GM12878 (cell line): ENCODE results near the gene ALAD. TPM values are rescaled to one million over a fixed set of nuclear protein-coding genes. Genes with fewer than 3 reads are reported as not detected.

ENCODE experiments used
- ATAC-seq: fragments of 200-7000 bp; cut with Tn5 transposase; 3 replicates; pipeline ENCODE4 v1.9.1; 2020; ENCODE audit warnings: mild to moderate bottlenecking, moderate library complexity
- BruUV-seq: library from RNA; stranded (reverse); fragments of 400-500 nt; replicated peaks from 2 replicates; lab custom pipeline; 2021; lab: Mats Ljungman, UMichigan
- CTCF ChIA-PET: fragments of 300-600 bp; sonication (Branson Sonifier 250); formaldehyde crosslinking; extraction: SDS; loops from one replicate; lab custom pipeline; 2021; ENCODE audit warnings: inconsistent platforms; lab: Yijun Ruan, JAX
- POLR2A ChIA-PET: fragments of 350-600 bp; formaldehyde crosslinking; extraction: SDS; loops from one replicate; lab custom pipeline; 2021; ENCODE audit warnings: inconsistent platforms; lab: Charles Lee
- RAD21 ChIA-PET: fragments of 300-600 bp; sonication (Branson Sonifier 250); formaldehyde crosslinking; loops from one replicate; lab custom pipeline; 2023; ENCODE audit warnings: antibody characterized with exemption; ENCODE audit not compliant: unreplicated experiment; lab: Charles Lee
- SMC1A ChIA-PET: fragments of 300-600 bp; sonication (Branson Sonifier 250); formaldehyde crosslinking; loops from one replicate; lab custom pipeline; 2023; ENCODE audit not compliant: unreplicated experiment, uncharacterized antibody; lab: Charles Lee
- DNase-seq: peaks from one replicate; pipeline ENCODE4 v3.0.0-alpha.2; 2011; ENCODE audit warnings: low read depth, low spot score
- FAIRE-seq: peaks from 3 replicates; lab custom pipeline; 2011; peaks lifted over from hg19 to GRCh38; lab: Jason Lieb, UNC
- H2AFZ ChIP-seq: 2 replicates; pipeline ENCODE4 v1.6.0; 2011; ENCODE audit warnings: low read depth, low read length, control low read depth; ENCODE audit not compliant: control insufficient read depth
- H3K27ac ChIP-seq: 2 replicates; pipeline ENCODE4 v1.5.1; 2011; ENCODE audit warnings: control low read depth; ENCODE audit not compliant: control insufficient read depth, insufficient read depth
- H3K27me3 ChIP-seq, 2 experiments: replicated peaks in 1 of 2; 2 replicates each; pipeline versions ENCODE4 v1.6.0 to v1.6.1; 2011; ENCODE audit warnings: low read length in 1 of 2; ENCODE audit not compliant: control insufficient read depth in 2 of 2, insufficient read depth in 2 of 2
- H3K36me3 ChIP-seq, 2 experiments: 2 replicates each; pipeline ENCODE4 v1.5.1; 2011; ENCODE audit warnings: low read length in 1 of 2; ENCODE audit not compliant: control insufficient read depth in 2 of 2, insufficient read depth in 2 of 2
- H3K4me1 ChIP-seq: 2 replicates; pipeline ENCODE4 v1.6.1; 2011; ENCODE audit warnings: mild to moderate bottlenecking, low read length, moderate library complexity, mixed read lengths; ENCODE audit not compliant: control insufficient read depth, insufficient read depth
- H3K4me2 ChIP-seq: 2 replicates; pipeline ENCODE4 v1.6.0; 2011; ENCODE audit warnings: control low read depth; ENCODE audit not compliant: control insufficient read depth, insufficient read depth
- H3K4me3 ChIP-seq: fragments of 200-600 bp; sonication (generic); 2 replicates; pipeline ENCODE4 v1.5.1; 2016
- H3K79me2 ChIP-seq: 2 replicates; pipeline ENCODE4 v1.6.0; 2011; ENCODE audit warnings: low read length; ENCODE audit not compliant: control insufficient read depth, insufficient read depth
- H3K9ac ChIP-seq: 2 replicates; pipeline ENCODE4 v1.8.0; 2011; ENCODE audit warnings: low read length, control low read depth, mixed read lengths; ENCODE audit not compliant: control insufficient read depth, insufficient read depth
- H3K9me3 ChIP-seq: replicated peaks from 3 replicates; pipeline ENCODE4 v1.5.1; 2011; ENCODE audit warnings: mild to moderate bottlenecking, low read length; ENCODE audit not compliant: control insufficient read depth, insufficient read depth
- H4K20me1 ChIP-seq: 2 replicates; pipeline ENCODE4 v1.6.0; 2011; ENCODE audit not compliant: control insufficient read depth, insufficient read depth
- CBX5 ChIP-seq: sonication (generic); IDR thresholded peaks from 2 replicates; pipeline ENCODE4 v1.6.1; 2016; ENCODE audit warnings: low read depth, moderate library complexity, mild to moderate bottlenecking, inconsistent platforms
- GABPA ChIP-seq: IDR thresholded peaks from 2 replicates; pipeline ENCODE4 v1.6.1; 2014; ENCODE audit warnings: antibody characterized with exemption, low read depth, mild to moderate bottlenecking, inconsistent platforms
- HDAC6 ChIP-seq: fragments of 200-600 bp; sonication (generic); IDR thresholded peaks from one replicate; pipeline ENCODE4 v1.8.0; 2017; ENCODE audit warnings: antibody characterized with exemption; ENCODE audit not compliant: unreplicated experiment
- IRF3 ChIP-seq: fragments of 450-650 bp; IDR thresholded peaks from 2 replicates; pipeline ENCODE4 v1.6.1; 2014; ENCODE audit warnings: mild to moderate bottlenecking
- NR2F1 ChIP-seq: fragments of 450-650 bp; conservative IDR thresholded peaks from 2 replicates; pipeline ENCODE4 v1.6.1; 2017; ENCODE audit warnings: mild to moderate bottlenecking
- WGBS: methylation state at CpG from one replicate; pipeline ENCODE4 v1.1.6; 2016; ENCODE audit warnings: low lambda C conversion rate; ENCODE audit not compliant: insufficient replicate concordance, insufficient coverage; ENCODE audit errors: missing lambda C conversion rate; 5-methylcytosine and 5-hydroxymethylcytosine counted together
- in situ Hi-C: fragments of 300-500 bp; cut with MboI; formaldehyde crosslinking; loops from 9 replicates; pipeline ENCODE4 v1.14.3; 2018; ENCODE audit warnings: mixed read lengths
- intact Hi-C: fragments of 100-400 bp; cut with micrococcal nuclease; formaldehyde crosslinking; loops from one replicate; pipeline ENCODE4 v1.14.2; 2022; ENCODE audit not compliant: unreplicated experiment
- polyA plus RNA-seq, 11 experiments: library from polyadenylated mRNA; depleted of rRNA in 4 of 11; unstranded in 6 of 11; stranded (reverse) in 5 of 11; fragments of >200 nt; fragmentation: Nextera tagmentation in 4 of 11; fragmentation: Illumina TruSeq in 1 of 11; extraction: Ambion mirVana in 4 of 11; extraction: Trizol in 1 of 11; gene quantifications; 1 replicate in 1 of 11; 2 replicates in 10 of 11; pipeline versions ENCODE4 v1.2.1 to v1.2.3, GENCODE V29; 2011 to 2016; ENCODE audit warnings: inconsistent platforms in 2 of 11, missing spikeins in 2 of 11, low read depth in 1 of 11
- total RNA-seq, 4 experiments: library from RNA; depleted of rRNA in 3 of 4; stranded (reverse); fragments of >200 nt in 3 of 4; fragmentation: Illumina TruSeq in 1 of 4; extraction: Trizol in 1 of 4; gene quantifications; 2 replicates each; pipeline versions ENCODE4 v1.2.1 to v1.2.3, GENCODE V29; 2013 to 2021

ALAD gene
- total and polyA plus RNA-seq, 10 of the 15 experiments (the other 5 are each of a cell fraction or from before 2014, with no cell fraction given): 2.4 to 21.6 (median 12.9) TPM

GRCh38 chr9:113340011-113340699 lies 60.9 kb downstream of the ALAD start, which contains the start of gene WDR31 (continued):
- TF ChIP-seq GABPA (peak; percentile 87), NR2F1 (peak; percentile 48; the same call in 1 of the 2 replicates), HDAC6 (peak; percentile 41), CBX5 (0 out of 2 replicates have a peak, but pooled peaks have one; percentile 59)

DNA sequence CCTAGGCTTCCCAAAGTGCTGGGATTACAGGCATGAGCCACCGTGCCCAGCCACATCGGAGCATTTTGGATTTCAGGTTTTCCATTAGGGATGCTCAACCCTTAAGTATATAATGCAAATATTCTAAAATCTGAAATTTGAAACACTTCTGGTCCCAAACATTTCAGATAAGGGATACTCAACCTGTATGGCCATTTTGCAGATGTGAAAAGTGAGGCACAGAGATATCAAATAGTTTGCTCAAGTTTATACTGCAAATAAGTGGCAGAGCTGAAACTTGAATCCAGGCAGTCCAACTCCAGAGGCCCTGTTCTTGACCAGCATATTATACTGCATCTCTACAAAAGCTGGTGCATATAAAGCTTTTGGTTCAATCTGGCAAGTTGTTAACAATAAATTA lies 63.4 kb downstream of the ALAD start:
- BruUV-seq: no TSS peak
- ChIA-PET POLR2A (no interaction called here), CTCF (interaction anchor here (0.8 to 2.0 kb wide), 3 partner anchors 9 to 63 kb away, joined by 3 to 6 read pairs (median 5); partner anchors contain the start of genes CDC26 and PRPF4), RAD21 (interaction anchor here (0.6 kb wide), 1 partner anchor 55 kb away, joined by 4 read pairs; no protein-coding TSS in a partner anchor), SMC1A (interaction anchor here (1.0 to 2.1 kb wide), 2 partner anchors 24 to 63 kb away, joined by 3 to 5 read pairs; no protein-coding TSS in a partner anchor)
- H3K27ac ChIP-seq: no peak overlapping the region
- TF ChIP-seq IRF3: no peak
- no peak for ATAC-seq
- no peak overlapping the region for H2AFZ ChIP-seq
- no peak overlapping the region for H3K9ac ChIP-seq
- H3K79me2 ChIP-seq: no peaks in the 10 kb centered on the region
- H3K27me3 ChIP-seq: no peaks in the 10 kb centered on the region
- no peak for FAIRE-seq
- in situ Hi-C loops (no loop called here), intact Hi-C loops (no loop called here)
- no peak overlapping the region for H3K4me3 ChIP-seq
- H3K4me1 ChIP-seq: no peaks in the 10 kb centered on the region
- H4K20me1 ChIP-seq: no peaks in the 10 kb centered on the region
- no peak overlapping the region for H3K4me2 ChIP-seq
- no peaks in the 10 kb centered on the region for H3K9me3 ChIP-seq
- no peak for DNase-seq
- 100% methylated on average over 2 of the region's 2 CpGs for WGBS
- H3K36me3 ChIP-seq: no peaks in the 10 kb centered on the region

Other genes starting within 250 kb of the ALAD start
Only the 7 nearest of the 11 such genes appear.
- 0.05 and 0.06 TPM in 2 replicates for gene RNF183, start 97.9 kb downstream of the ALAD start, total RNA-seq (2014; rRNA removed)
- not detected in 2 replicates for gene RNF183, start 97.9 kb downstream of the ALAD start, total RNA-seq (2014; rRNA removed; fragmentation: Illumina TruSeq; extraction: Trizol)
- not detected in 2 replicates for gene RNF183, start 97.9 kb downstream of the ALAD start, total RNA-seq (2021)
- 0.26 and 0.75 TPM in 2 replicates for gene RNF183, start 97.9 kb downstream of the ALAD start, polyA plus RNA-seq (2011; rRNA removed)
- 0.03 TPM in 1 of 2 replicates, not detected in the other for gene RNF183, start 97.9 kb downstream of the ALAD start, polyA plus RNA-seq (2014; fragmentation: Illumina TruSeq; extraction: Trizol)
- not detected for gene RNF183, start 97.9 kb downstream of the ALAD start, polyA plus RNA-seq (2014; fragmentation: Nextera tagmentation; extraction: Ambion mirVana)
- gene RNF183, start 97.9 kb downstream of the ALAD start, polyA plus RNA-seq (2014; rRNA removed): 0.08 TPM in 1 of 2 replicates, not detected in the other
- gene RNF183, start 97.9 kb downstream of the ALAD start, polyA plus RNA-seq (2016; fragmentation: Nextera tagmentation; extraction: Ambion mirVana): not detected
- gene WDR31, start 61.0 kb downstream of the ALAD start, total RNA-seq (2014; rRNA removed): 0.40 and 0.65 TPM in 2 replicates
- gene WDR31, start 61.0 kb downstream of the ALAD start, total RNA-seq (2014; rRNA removed; fragmentation: Illumina TruSeq; extraction: Trizol): 0.72 and 0.97 TPM in 2 replicates
- 0.97 and 1.1 TPM in 2 replicates for gene WDR31, start 61.0 kb downstream of the ALAD start, total RNA-seq (2021)
- gene WDR31, start 61.0 kb downstream of the ALAD start, polyA plus RNA-seq (2011; rRNA removed): 0.41 and 0.45 TPM in 2 replicates
- gene WDR31, start 61.0 kb downstream of the ALAD start, polyA plus RNA-seq (2014; fragmentation: Illumina TruSeq; extraction: Trizol): 1.1 and 1.6 TPM in 2 replicates
- gene WDR31, start 61.0 kb downstream of the ALAD start, polyA plus RNA-seq (2014; fragmentation: Nextera tagmentation; extraction: Ambion mirVana): under 1 TPM; 0.26 to 0.29 TPM
- gene WDR31, start 61.0 kb downstream of the ALAD start, polyA plus RNA-seq (2014; rRNA removed): 0.67 and 0.87 TPM in 2 replicates
- gene WDR31, start 61.0 kb downstream of the ALAD start, polyA plus RNA-seq (2016; fragmentation: Nextera tagmentation; extraction: Ambion mirVana): 1 to 10 TPM; 1.1 to 1.7 TPM
- 6.3 and 6.5 TPM in 2 replicates for gene BSPRY, start 51.7 kb downstream of the ALAD start, total RNA-seq (2014; rRNA removed)
- 3.3 and 3.8 TPM in 2 replicates for gene BSPRY, start 51.7 kb downstream of the ALAD start, total RNA-seq (2014; rRNA removed; fragmentation: Illumina TruSeq; extraction: Trizol)
- gene BSPRY, start 51.7 kb downstream of the ALAD start, total RNA-seq (2021): 5.6 and 6.0 TPM in 2 replicates
- 0.40 and 0.45 TPM in 2 replicates for gene BSPRY, start 51.7 kb downstream of the ALAD start, polyA plus RNA-seq (2011; rRNA removed)
- 2.7 and 4.4 TPM in 2 replicates for gene BSPRY, start 51.7 kb downstream of the ALAD start, polyA plus RNA-seq (2014; fragmentation: Illumina TruSeq; extraction: Trizol)
- gene BSPRY, start 51.7 kb downstream of the ALAD start, polyA plus RNA-seq (2014; fragmentation: Nextera tagmentation; extraction: Ambion mirVana): 1 to 10 TPM in 1 of 2 experiments, under 1 TPM in 1; 1.00 to 1.5 TPM
- 6.1 and 6.3 TPM in 2 replicates for gene BSPRY, start 51.7 kb downstream of the ALAD start, polyA plus RNA-seq (2014; rRNA removed)
- gene BSPRY, start 51.7 kb downstream of the ALAD start, polyA plus RNA-seq (2016; fragmentation: Nextera tagmentation; extraction: Ambion mirVana): 1 to 10 TPM; 4.0 to 4.1 TPM
- 25.7 and 25.9 TPM in 2 replicates for gene HDHD3, start 24.3 kb downstream of the ALAD start, total RNA-seq (2014; rRNA removed)
- 12.1 and 12.4 TPM in 2 replicates for gene HDHD3, start 24.3 kb downstream of the ALAD start, total RNA-seq (2014; rRNA removed; fragmentation: Illumina TruSeq; extraction: Trizol)
- 21.2 and 23.1 TPM in 2 replicates for gene HDHD3, start 24.3 kb downstream of the ALAD start, total RNA-seq (2021)
- gene HDHD3, start 24.3 kb downstream of the ALAD start, polyA plus RNA-seq (2011; rRNA removed): 9.6 and 16.5 TPM in 2 replicates
- gene HDHD3, start 24.3 kb downstream of the ALAD start, polyA plus RNA-seq (2014; fragmentation: Illumina TruSeq; extraction: Trizol): 4.0 and 11.4 TPM in 2 replicates
- 1 to 10 TPM; 1.3 to 6.5 TPM for gene HDHD3, start 24.3 kb downstream of the ALAD start, polyA plus RNA-seq (2014; fragmentation: Nextera tagmentation; extraction: Ambion mirVana)
- gene HDHD3, start 24.3 kb downstream of the ALAD start, polyA plus RNA-seq (2014; rRNA removed): 29.4 and 29.9 TPM in 2 replicates
- 10 to 100 TPM; 19.2 to 22.6 TPM for gene HDHD3, start 24.3 kb downstream of the ALAD start, polyA plus RNA-seq (2016; fragmentation: Nextera tagmentation; extraction: Ambion mirVana)
- gene POLE3, start 9.4 kb upstream of the ALAD start, total RNA-seq (2014; rRNA removed): 75.9 and 90.5 TPM in 2 replicates
- gene POLE3, start 9.4 kb upstream of the ALAD start, total RNA-seq (2014; rRNA removed; fragmentation: Illumina TruSeq; extraction: Trizol): 76.5 and 85.2 TPM in 2 replicates
- gene POLE3, start 9.4 kb upstream of the ALAD start, total RNA-seq (2021): 58.3 and 59.0 TPM in 2 replicates
- 84.4 and 99.3 TPM in 2 replicates for gene POLE3, start 9.4 kb upstream of the ALAD start, polyA plus RNA-seq (2011; rRNA removed)
- gene POLE3, start 9.4 kb upstream of the ALAD start, polyA plus RNA-seq (2014; fragmentation: Illumina TruSeq; extraction: Trizol): 116 and 127 TPM in 2 replicates
- 10 to 100 TPM; 40.8 to 65.9 TPM for gene POLE3, start 9.4 kb upstream of the ALAD start, polyA plus RNA-seq (2014; fragmentation: Nextera tagmentation; extraction: Ambion mirVana)
- gene POLE3, start 9.4 kb upstream of the ALAD start, polyA plus RNA-seq (2014; rRNA removed): 63.6 and 63.9 TPM in 2 replicates
- 100 to 1,000 TPM in 1 of 2 experiments, 10 to 100 TPM in 1; 98.3 to 101 TPM for gene POLE3, start 9.4 kb upstream of the ALAD start, polyA plus RNA-seq (2016; fragmentation: Nextera tagmentation; extraction: Ambion mirVana)
- 0.65 and 0.68 TPM in 2 replicates for gene C9orf43, start 9.5 kb upstream of the ALAD start, total RNA-seq (2014; rRNA removed)
- 0.54 and 0.64 TPM in 2 replicates for gene C9orf43, start 9.5 kb upstream of the ALAD start, total RNA-seq (2014; rRNA removed; fragmentation: Illumina TruSeq; extraction: Trizol)
- gene C9orf43, start 9.5 kb upstream of the ALAD start, total RNA-seq (2021): 0.35 and 0.56 TPM in 2 replicates
- 0.36 and 0.62 TPM in 2 replicates for gene C9orf43, start 9.5 kb upstream of the ALAD start, polyA plus RNA-seq (2011; rRNA removed)
- gene C9orf43, start 9.5 kb upstream of the ALAD start, polyA plus RNA-seq (2014; fragmentation: Illumina TruSeq; extraction: Trizol): 0.68 and 0.87 TPM in 2 replicates
- gene C9orf43, start 9.5 kb upstream of the ALAD start, polyA plus RNA-seq (2014; fragmentation: Nextera tagmentation; extraction: Ambion mirVana): under 1 TPM; 0.23 to 0.51 TPM
- gene C9orf43, start 9.5 kb upstream of the ALAD start, polyA plus RNA-seq (2014; rRNA removed): 0.74 and 0.79 TPM in 2 replicates
- under 1 TPM; 0.08 to 0.31 TPM for gene C9orf43, start 9.5 kb upstream of the ALAD start, polyA plus RNA-seq (2016; fragmentation: Nextera tagmentation; extraction: Ambion mirVana)
- gene RGS3, start 62.4 kb upstream of the ALAD start, total RNA-seq (2014; rRNA removed): 35.1 and 37.5 TPM in 2 replicates
- gene RGS3, start 62.4 kb upstream of the ALAD start, total RNA-seq (2014; rRNA removed; fragmentation: Illumina TruSeq; extraction: Trizol): 29.8 and 30.7 TPM in 2 replicates
- 42.6 and 42.7 TPM in 2 replicates for gene RGS3, start 62.4 kb upstream of the ALAD start, total RNA-seq (2021)
- gene RGS3, start 62.4 kb upstream of the ALAD start, polyA plus RNA-seq (2011; rRNA removed): 67.9 and 138 TPM in 2 replicates
- 18.3 and 27.2 TPM in 2 replicates for gene RGS3, start 62.4 kb upstream of the ALAD start, polyA plus RNA-seq (2014; fragmentation: Illumina TruSeq; extraction: Trizol)
- 1 to 10 TPM; 2.9 to 3.6 TPM for gene RGS3, start 62.4 kb upstream of the ALAD start, polyA plus RNA-seq (2014; fragmentation: Nextera tagmentation; extraction: Ambion mirVana)
- gene RGS3, start 62.4 kb upstream of the ALAD start, polyA plus RNA-seq (2014; rRNA removed): 29.9 and 37.3 TPM in 2 replicates
- gene RGS3, start 62.4 kb upstream of the ALAD start, polyA plus RNA-seq (2016; fragmentation: Nextera tagmentation; extraction: Ambion mirVana): 10 to 100 TPM; 26.2 to 27.8 TPM